K562 (cell line): ENCODE results near the gene PHKG2. TPM values are rescaled to one million over a fixed set of nuclear protein-coding genes. Genes with fewer than 3 reads are reported as not detected.

Source experiments
- ATAC-seq: fragments of 200-7000 bp; cut with Tn5 transposase; 3 replicates; pipeline ENCODE4 v1.9.1; 2020; ENCODE audit warnings: moderate library complexity
- BruUV-seq: library from RNA; stranded (reverse); fragments of 400-500 nt; replicated peaks from 2 replicates; lab custom pipeline; 2021; lab: Mats Ljungman, UMichigan
- CTCF ChIA-PET: fragments of 300-600 bp; formaldehyde crosslinking; extraction: SDS; loops from one replicate; lab custom pipeline; 2021; ENCODE audit warnings: low intra/inter-chr PET ratio; lab: Yijun Ruan, JAX
- POLR2A ChIA-PET: fragments of 300-600, 350-650 bp; sonication (Branson Sonifier 250); formaldehyde crosslinking; extraction: SDS; loops from one replicate; lab custom pipeline; 2021; ENCODE audit warnings: antibody characterized with exemption, inconsistent platforms; lab: Yijun Ruan, JAX
- DNase-seq, 4 experiments: peaks; one replicate each; pipeline versions ENCODE4 v3.0.0 to v3.0.0-alpha.2; 2011 to 2018; ENCODE audit warnings: low spot score in 3 of 4, mixed read lengths in 3 of 4; ENCODE audit errors: extremely low read depth in 1 of 4
- FAIRE-seq: peaks from 2 replicates; lab custom pipeline; 2011; peaks lifted over from hg19 to GRCh38; lab: Jason Lieb, UNC
- H2AFZ ChIP-seq: 2 replicates; pipeline ENCODE4 v1.6.0; 2011; ENCODE audit warnings: low read depth, low read length, control low read depth, inconsistent platforms
- H3K27ac ChIP-seq: fragments of 200-600 bp; 3 replicates; pipeline ENCODE4 v1.8.0; 2011; ENCODE audit warnings: low read depth, mild to moderate bottlenecking, control low read depth, inconsistent platforms, low read length, moderate library complexity, mixed read lengths; ENCODE audit errors: extremely low read depth
- H3K27me3 ChIP-seq, 2 experiments: fragments of 300-600 bp in 1 of 2; 2 replicates in 1 of 2; 3 replicates in 1 of 2; pipeline versions ENCODE4 v1.6.0 to v1.8.0; 2011; ENCODE audit warnings: inconsistent platforms in 2 of 2, low read length in 2 of 2, mild to moderate bottlenecking in 1 of 2, mixed read lengths in 1 of 2, moderate library complexity in 1 of 2; ENCODE audit not compliant: control insufficient read depth in 2 of 2, insufficient read depth in 2 of 2
- H3K36me3 ChIP-seq: fragments of 300-600 bp; 3 replicates; pipeline ENCODE4 v1.8.0; 2011; ENCODE audit warnings: mild to moderate bottlenecking, low read length, inconsistent platforms; ENCODE audit not compliant: control insufficient read depth, insufficient read depth
- H3K4me1 ChIP-seq, 2 experiments: fragments of 200-600 bp in 1 of 2; replicated peaks in 1 of 2; 2 replicates in 1 of 2; 3 replicates in 1 of 2; pipeline versions ENCODE4 v1.5.1 to v1.8.0; 2011; ENCODE audit warnings: inconsistent platforms in 2 of 2, low read length in 2 of 2, mild to moderate bottlenecking in 1 of 2, mixed read lengths in 1 of 2, moderate library complexity in 1 of 2; ENCODE audit not compliant: control insufficient read depth in 2 of 2, insufficient read depth in 2 of 2
- H3K4me2 ChIP-seq: 2 replicates; pipeline ENCODE4 v1.6.1; 2011; ENCODE audit warnings: low read length, control low read depth, inconsistent platforms, mixed read lengths; ENCODE audit not compliant: insufficient read depth
- H3K4me3 ChIP-seq: fragments of 200-600 bp; sonication (generic), shearing (Covaris generic); 2 replicates; pipeline ENCODE4 v1.5.1; 2016; ENCODE audit warnings: control low read depth, inconsistent platforms
- H3K79me2 ChIP-seq: fragments of 200-600 bp; 3 replicates; pipeline ENCODE4 v1.8.0; 2011; ENCODE audit warnings: low read length, inconsistent platforms; ENCODE audit not compliant: control insufficient read depth, insufficient read depth
- H3K9ac ChIP-seq, 2 experiments: 2 replicates each; pipeline versions ENCODE4 v1.6.0 to v1.6.1; 2011; ENCODE audit warnings: low read depth in 2 of 2, low read length in 2 of 2, control low read depth in 1 of 2, inconsistent platforms in 1 of 2, mild to moderate bottlenecking in 1 of 2, mixed read lengths in 1 of 2; ENCODE audit not compliant: insufficient read depth in 1 of 2
- H3K9me1 ChIP-seq: one replicate; pipeline ENCODE4 v1.6.0; 2011; ENCODE audit warnings: inconsistent platforms, mild to moderate bottlenecking, low read length, moderate library complexity; ENCODE audit not compliant: control insufficient read depth, insufficient read depth
- H3K9me3 ChIP-seq: replicated peaks from 2 replicates; pipeline ENCODE4 v1.5.1; 2011; ENCODE audit warnings: low read depth, low read length, inconsistent platforms; ENCODE audit not compliant: control insufficient read depth, insufficient read depth
- H4K20me1 ChIP-seq: replicated peaks from 2 replicates; pipeline ENCODE4 v1.6.1; 2011; ENCODE audit warnings: low read length, inconsistent platforms, mixed read lengths; ENCODE audit not compliant: control insufficient read depth, insufficient read depth
- ESRRA ChIP-seq: fragments of 450-650 bp; IDR thresholded peaks from 2 replicates; pipeline ENCODE4 v1.6.1; 2014; ENCODE audit warnings: low read depth, mild to moderate bottlenecking, moderate library complexity, borderline replicate concordance
- MYNN ChIP-seq, 2 experiments: sonication (generic); formaldehyde crosslinking in 1 of 2; IDR thresholded peaks; 2 replicates each; pipeline versions ENCODE4 v1.5.0 to v1.6.1; 2016 to 2020; ENCODE audit warnings: antibody characterized with exemption in 1 of 2, missing genetic modification reagents in 1 of 2
- NCOA6 ChIP-seq: fragments of 450-650 bp; IDR thresholded peaks from 2 replicates; pipeline ENCODE4 v1.6.1; 2017; ENCODE audit warnings: mild to moderate bottlenecking
- ZNF263 ChIP-seq: sonication (generic); formaldehyde crosslinking; IDR thresholded peaks from 2 replicates; pipeline ENCODE4 v1.8.0; 2022; ENCODE audit warnings: mild to moderate bottlenecking, missing genetic modification reagents, borderline replicate concordance
- ZNF696 ChIP-seq: fragments of 250-450 bp; sonication (Bioruptor Pico); conservative IDR thresholded peaks from 2 replicates; pipeline ENCODE4 v1.4.0; 2020; ENCODE audit warnings: mild to moderate bottlenecking, moderate library complexity
- WGBS: fragments of 100-300 bp; shearing (Covaris generic); methylation state at CpG from one replicate; pipeline ENCODE4 v1.1.6; 2016; ENCODE audit warnings: low coverage, mixed read lengths; ENCODE audit not compliant: insufficient coverage; ENCODE audit errors: missing lambda C conversion rate; 5-methylcytosine and 5-hydroxymethylcytosine counted together
- in situ Hi-C: fragments of 300-500 bp; cut with MboI; formaldehyde crosslinking; loops from 4 replicates; pipeline ENCODE4 v1.15.0; 2018; ENCODE audit warnings: inconsistent platforms, mixed read lengths
- intact Hi-C: fragments of 100-400 bp; cut with micrococcal nuclease; formaldehyde crosslinking; loops from 2 replicates; pipeline ENCODE4 v1.14.2; 2022
- polyA plus RNA-seq, 8 experiments: library from polyadenylated mRNA; depleted of rRNA in 4 of 8; stranded (reverse) in 5 of 8; unstranded in 3 of 8; fragments of >200 nt; fragmentation: Nextera tagmentation in 2 of 8; fragmentation: Illumina TruSeq in 1 of 8; extraction: Ambion mirVana in 2 of 8; extraction: Trizol in 1 of 8; gene quantifications; 2 replicates each; pipeline versions ENCODE4 v1.2.1 to v1.2.3, GENCODE V29; 2011 to 2014; ENCODE audit warnings: inconsistent platforms in 1 of 8, missing spikeins in 1 of 8
- total RNA-seq, 7 experiments: library from RNA; depleted of rRNA in 6 of 7; stranded (reverse); fragments of >200 nt in 6 of 7; fragmentation: Illumina TruSeq in 2 of 7; extraction: Trizol in 2 of 7; gene quantifications; 2 replicates each; pipeline versions ENCODE4 v1.2.1 to v1.2.3, GENCODE V29; 2011 to 2021; ENCODE audit warnings: low replicate concordance in 1 of 7
- TF ChIP-seq, protein P1 (sequence below): fragments of 250-450 bp; sonication (Bioruptor Pico); IDR thresholded peaks from 2 replicates; pipeline ENCODE4 v1.5.0; 2021; ENCODE audit warnings: mild to moderate bottlenecking, moderate library complexity
- TF ChIP-seq, protein P2 (sequence below): fragments of 450-650 bp; formaldehyde crosslinking; IDR thresholded peaks from 2 replicates; pipeline ENCODE4 v1.4.0; 2022; ENCODE audit warnings: mild to moderate bottlenecking, moderate library complexity
- TF ChIP-seq, protein P3 (sequence below), 2 experiments: IDR thresholded peaks; 2 replicates each; pipeline ENCODE4 v1.6.1; 2012; ENCODE audit warnings: improper control_type of control experiment in 2 of 2, low read depth in 2 of 2, low read length in 2 of 2, borderline replicate concordance in 1 of 2
- TF ChIP-seq, protein P4 (sequence below): fragments of 450-650 bp; IDR thresholded peaks from 2 replicates; pipeline ENCODE4 v1.6.1; 2018; ENCODE audit not compliant: partially characterized antibody

PHKG2 gene
- total and polyA plus RNA-seq, 9 of the 15 experiments (the other 6 are each of a cell fraction or from before 2014, with no cell fraction given): 5.8 to 54.2 (median 30.7) TPM

DNA sequence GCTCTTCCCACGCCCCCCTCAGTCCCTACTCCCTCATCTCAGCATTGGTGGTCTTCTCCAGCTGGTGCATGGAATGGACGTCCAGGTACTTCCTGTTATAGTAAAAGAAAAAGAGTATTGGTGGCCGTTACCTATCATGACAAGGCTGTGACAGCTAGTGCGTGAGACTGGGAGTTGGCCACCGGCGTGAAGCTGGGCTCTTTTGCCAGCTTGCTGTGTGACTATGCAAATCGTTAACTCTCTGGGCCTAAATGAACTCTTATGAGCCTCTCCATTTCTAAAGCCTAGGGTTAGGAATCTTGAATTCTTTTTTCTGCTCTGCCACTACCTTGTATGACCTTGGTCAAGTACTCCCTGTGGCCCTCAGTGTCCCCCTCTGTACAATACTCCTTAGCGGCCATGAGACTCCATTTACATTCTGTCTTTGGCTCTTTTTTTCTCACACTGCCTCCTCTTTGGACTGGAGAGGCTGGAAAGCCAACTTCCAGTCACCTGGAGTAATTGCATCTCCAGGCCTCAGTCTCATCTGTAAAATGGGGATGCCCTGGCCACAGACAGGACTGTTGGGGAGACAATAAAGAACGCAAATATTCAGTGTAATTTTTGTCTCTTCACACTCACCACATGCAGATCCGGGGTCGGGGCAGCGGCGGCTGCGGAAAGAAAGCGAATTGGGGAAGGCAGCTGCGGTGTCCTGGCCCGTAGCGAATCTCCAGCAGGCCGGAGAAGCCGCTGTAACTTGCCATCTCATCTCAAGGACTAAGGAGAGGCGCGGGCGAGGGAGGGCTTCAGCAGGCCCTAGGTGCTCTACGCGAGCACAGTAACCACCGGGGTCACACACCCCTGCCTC, 12.6 kb downstream of the PHKG2 start:
- Histone ChIP-seq H3K27ac (peak overlapping the region; percentile 54), H3K27me3 (no peaks in the 10 kb centered on the region), H3K4me3 (peak overlapping the region; percentile 88), H2AFZ (peak overlapping the region; percentile 92), H3K9me1 (no peaks in the 10 kb centered on the region), H4K20me1 (no peaks in the 10 kb centered on the region), H3K4me1 (peaks cover 19 to 40% of the 10 kb centered on the region in 2 experiments; a peak in 4 of 5 replicates), H3K9ac (peak overlapping the region; percentile 55 to 95), H3K4me2 (peak overlapping the region; percentile 94), H3K9me3 (no peaks in the 10 kb centered on the region), H3K36me3 (peaks cover 75% of the 10 kb centered on the region), H3K79me2 (peaks cover 42% of the 10 kb centered on the region)
- BruUV-seq: no TSS peak
- CTCF ChIA-PET: no interaction called here
- intact Hi-C loops (loop anchor here (5.0 kb wide), 1 partner anchor 51 kb away; no protein-coding TSS in a partner anchor), in situ Hi-C loops (no loop called here)
- ATAC-seq: no peak
- FAIRE-seq: peak; percentile 37
- DNase-seq: no peak
- 18% methylated on average over 26 of the region's 26 CpGs for WGBS
- POLR2A ChIA-PET: interaction anchor here (0.6 to 3.7 kb wide), 8 partner anchors 8 to 517 kb away, joined by 3 to 28 read pairs (median 4); partner anchors contain the start of gene PHKG2
- TF ChIP-seq MYNN (IDR thresholded peaks at IDR 0.05) (no peak), MYNN (CRISPR knock-in tag; IDR thresholded peaks at IDR 0.05) (no peak), ESRRA (peak; percentile 37), ZNF696 (CRISPR knock-in tag) (no peak), NCOA6 (no peak), ZNF263 (no peak)
- TF ChIP-seq, protein P1, sequence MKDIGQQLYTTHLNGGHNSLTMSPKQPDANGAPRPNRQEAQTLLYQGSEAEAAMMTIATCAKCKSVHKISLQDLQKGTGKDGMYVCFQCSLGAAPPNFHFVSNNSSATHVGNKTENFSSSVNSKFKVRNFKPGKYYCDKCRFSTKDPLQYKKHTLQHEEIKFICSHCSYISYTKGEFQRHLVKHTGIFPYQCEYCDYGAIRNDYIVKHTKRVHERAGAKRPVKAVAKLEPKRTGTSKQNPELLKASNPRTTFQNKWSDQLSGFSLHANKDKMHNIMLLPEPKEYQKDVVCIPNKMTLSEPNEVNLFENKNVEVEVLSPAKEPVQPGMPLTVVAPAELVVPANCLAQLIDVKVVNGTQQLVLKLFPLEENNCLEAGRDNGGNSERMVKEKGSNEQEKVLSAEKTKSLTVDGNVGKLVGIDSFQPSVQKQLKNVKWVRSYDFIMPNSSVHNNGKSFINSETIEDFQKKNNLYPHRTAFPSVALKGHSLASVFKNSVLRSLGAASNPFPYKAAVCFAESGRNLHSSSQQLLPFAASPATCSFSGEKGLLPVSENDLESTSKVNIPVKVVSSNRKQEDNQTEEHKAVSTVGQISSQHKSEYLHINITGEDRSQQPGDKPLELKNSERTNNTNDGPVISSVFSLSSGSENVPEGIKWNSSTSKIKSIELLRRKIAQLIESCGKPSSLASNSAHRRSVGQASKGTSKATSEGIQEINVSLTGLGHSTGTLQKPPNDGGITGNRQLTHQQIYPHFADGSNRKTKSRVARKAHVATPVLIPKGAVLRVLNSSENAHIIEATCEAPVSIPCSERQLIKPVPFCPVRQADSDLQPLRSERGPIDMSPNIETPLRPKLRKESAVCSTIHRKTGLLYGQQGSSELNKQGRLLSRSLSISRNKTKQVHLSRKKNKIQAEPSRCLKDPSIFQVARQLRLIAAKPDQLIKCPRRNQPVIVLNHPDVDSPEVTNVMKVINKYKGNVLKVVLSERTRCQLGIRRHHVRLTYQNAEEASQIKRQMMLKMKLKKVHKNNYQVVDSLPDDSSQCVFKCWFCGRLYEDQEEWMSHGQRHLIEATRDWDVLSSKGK (CRISPR knock-in tag): no peak
- TF ChIP-seq, protein P2, sequence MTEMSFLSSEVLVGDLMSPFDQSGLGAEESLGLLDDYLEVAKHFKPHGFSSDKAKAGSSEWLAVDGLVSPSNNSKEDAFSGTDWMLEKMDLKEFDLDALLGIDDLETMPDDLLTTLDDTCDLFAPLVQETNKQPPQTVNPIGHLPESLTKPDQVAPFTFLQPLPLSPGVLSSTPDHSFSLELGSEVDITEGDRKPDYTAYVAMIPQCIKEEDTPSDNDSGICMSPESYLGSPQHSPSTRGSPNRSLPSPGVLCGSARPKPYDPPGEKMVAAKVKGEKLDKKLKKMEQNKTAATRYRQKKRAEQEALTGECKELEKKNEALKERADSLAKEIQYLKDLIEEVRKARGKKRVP (CRISPR knock-in tag): no peak
- TF ChIP-seq, protein P3, sequence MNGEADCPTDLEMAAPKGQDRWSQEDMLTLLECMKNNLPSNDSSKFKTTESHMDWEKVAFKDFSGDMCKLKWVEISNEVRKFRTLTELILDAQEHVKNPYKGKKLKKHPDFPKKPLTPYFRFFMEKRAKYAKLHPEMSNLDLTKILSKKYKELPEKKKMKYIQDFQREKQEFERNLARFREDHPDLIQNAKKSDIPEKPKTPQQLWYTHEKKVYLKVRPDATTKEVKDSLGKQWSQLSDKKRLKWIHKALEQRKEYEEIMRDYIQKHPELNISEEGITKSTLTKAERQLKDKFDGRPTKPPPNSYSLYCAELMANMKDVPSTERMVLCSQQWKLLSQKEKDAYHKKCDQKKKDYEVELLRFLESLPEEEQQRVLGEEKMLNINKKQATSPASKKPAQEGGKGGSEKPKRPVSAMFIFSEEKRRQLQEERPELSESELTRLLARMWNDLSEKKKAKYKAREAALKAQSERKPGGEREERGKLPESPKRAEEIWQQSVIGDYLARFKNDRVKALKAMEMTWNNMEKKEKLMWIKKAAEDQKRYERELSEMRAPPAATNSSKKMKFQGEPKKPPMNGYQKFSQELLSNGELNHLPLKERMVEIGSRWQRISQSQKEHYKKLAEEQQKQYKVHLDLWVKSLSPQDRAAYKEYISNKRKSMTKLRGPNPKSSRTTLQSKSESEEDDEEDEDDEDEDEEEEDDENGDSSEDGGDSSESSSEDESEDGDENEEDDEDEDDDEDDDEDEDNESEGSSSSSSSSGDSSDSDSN (IDR thresholded peaks at IDR 0.05; ENCODE audit: borderline replicate concordance in 1 of 2, low read depth in 2 of 2, low read length in 2 of 2): no peak
- TF ChIP-seq, protein P4, sequence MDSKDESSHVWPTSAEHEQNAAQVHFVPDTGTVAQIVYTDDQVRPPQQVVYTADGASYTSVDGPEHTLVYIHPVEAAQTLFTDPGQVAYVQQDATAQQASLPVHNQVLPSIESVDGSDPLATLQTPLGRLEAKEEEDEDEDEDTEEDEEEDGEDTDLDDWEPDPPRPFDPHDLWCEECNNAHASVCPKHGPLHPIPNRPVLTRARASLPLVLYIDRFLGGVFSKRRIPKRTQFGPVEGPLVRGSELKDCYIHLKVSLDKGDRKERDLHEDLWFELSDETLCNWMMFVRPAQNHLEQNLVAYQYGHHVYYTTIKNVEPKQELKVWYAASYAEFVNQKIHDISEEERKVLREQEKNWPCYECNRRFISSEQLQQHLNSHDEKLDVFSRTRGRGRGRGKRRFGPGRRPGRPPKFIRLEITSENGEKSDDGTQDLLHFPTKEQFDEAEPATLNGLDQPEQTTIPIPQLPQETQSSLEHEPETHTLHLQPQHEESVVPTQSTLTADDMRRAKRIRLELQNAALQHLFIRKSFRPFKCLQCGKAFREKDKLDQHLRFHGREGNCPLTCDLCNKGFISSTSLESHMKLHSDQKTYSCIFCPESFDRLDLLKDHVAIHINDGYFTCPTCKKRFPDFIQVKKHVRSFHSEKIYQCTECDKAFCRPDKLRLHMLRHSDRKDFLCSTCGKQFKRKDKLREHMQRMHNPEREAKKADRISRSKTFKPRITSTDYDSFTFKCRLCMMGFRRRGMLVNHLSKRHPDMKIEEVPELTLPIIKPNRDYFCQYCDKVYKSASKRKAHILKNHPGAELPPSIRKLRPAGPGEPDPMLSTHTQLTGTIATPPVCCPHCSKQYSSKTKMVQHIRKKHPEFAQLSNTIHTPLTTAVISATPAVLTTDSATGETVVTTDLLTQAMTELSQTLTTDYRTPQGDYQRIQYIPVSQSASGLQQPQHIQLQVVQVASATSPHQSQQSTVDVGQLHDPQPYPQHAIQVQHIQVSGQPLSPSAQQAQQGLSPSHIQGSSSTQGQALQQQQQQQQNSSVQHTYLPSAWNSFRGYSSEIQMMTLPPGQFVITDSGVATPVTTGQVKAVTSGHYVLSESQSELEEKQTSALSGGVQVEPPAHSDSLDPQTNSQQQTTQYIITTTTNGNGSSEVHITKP: peak; percentile 32
